Measurements from ENCODE around the gene L1TD1.
"Not testable (repeated sequence)": the region's sequence is repeated elsewhere in the genome, so short reads cannot be mapped to it uniquely, and the experiment has no call there.

Gene L1TD1

DNA sequence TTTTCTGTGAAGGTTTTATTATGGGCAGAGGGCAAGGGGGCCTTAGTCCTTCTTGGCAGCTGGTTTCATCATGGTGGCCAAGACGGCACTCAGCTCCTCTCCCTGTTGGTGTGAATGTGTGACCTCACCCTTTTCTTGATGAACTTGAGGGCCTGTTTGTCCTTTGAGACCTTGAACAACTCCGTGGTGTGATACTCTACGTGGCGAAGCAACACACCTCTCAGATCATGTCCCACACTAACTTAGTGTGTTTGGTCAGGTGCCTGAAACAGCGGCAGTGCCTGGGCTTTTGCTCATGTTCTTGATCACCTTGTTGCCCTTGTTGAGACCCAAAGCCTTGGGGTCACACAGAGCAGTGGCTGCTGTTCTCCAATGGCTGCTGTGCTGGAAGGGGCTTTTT lies 13.4 kb downstream of the L1TD1 start:
- DNase-seq, result no peak

DNA sequence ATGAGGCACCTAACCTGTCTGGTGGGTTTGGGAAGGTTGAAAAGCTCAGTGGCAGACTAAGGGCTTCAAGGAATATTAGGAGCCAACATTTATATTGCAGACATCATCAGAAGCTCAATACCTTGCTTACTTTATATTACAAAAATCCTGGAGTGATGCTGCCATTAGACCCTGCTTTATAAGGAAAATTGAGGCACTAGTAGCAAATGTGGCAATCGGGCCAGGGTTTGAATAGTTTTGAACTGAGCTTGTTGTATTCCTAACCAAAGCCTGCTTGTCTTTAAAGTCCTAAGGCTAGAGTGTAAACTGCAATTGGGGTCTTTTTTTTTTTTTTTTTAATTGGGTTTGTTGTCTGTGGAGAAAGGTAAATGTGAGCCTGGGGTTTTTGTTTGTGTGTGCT lies 14.3 kb downstream of the L1TD1 start:
- no peak for DNase-seq

DNA sequence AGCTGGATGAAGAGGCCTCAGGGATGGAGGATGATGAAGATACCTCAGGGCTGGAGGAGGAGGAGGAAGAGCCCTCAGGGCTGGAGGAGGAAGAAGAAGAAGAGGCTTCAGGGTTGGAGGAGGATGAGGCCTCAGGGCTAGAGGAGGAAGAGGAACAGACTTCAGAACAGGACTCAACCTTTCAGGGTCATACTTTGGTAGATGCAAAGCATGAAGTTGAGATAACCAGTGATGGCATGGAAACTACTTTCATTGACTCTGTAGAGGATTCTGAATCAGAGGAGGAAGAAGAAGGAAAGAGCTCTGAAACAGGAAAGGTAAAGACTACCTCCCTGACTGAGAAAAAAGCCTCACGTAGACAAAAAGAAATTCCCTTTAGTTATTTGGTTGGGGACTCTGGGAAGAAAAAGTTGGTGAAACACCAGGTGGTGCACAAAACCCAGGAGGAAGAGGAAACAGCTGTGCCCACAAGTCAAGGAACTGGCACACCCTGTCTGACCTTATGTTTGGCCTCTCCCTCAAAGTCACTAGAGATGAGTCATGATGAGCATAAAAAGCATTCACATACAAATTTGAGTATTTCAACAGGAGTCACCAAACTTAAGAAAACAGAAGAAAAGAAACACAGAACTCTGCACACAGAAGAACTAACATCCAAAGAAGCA lies 15.4 kb downstream of the L1TD1 start:
- DNase-seq, result no peak

DNA sequence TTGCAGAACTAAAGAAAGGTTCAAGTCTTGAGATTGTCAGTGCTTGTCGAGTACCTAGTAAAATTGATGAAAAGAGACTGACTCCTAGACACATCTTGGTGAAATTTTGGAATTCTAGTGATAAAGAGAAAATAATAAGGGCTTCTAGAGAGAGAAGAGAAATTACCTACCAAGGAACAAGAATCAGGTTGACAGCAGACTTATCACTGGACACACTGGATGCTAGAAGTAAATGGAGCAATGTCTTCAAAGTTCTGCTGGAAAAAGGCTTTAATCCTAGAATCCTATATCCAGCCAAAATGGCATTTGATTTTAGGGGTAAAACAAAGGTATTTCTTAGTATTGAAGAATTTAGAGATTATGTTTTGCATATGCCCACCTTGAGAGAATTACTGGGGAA lies 16.3 kb downstream of the L1TD1 start:
- no peak for DNase-seq

DNA sequence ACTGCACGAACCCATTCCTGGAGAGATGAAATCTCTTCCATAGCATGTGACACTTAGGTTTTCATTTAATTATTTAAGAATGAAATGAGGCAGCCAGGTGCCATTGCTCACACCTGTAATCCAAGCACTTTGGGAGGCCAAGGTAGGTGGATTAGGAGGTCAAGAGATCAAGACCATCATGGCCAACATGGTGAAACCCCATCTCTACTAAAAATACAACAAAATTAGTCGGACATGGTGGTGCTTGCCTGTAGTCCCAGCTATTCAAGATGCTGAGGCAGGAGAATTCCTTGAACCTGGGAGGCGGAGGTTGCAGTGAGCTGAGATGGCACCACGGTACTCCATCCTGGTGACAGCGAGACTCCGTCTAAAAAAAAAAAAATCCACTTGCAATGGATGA lies 17.8 kb downstream of the L1TD1 start:
- DNase-seq, result no peak

DNA sequence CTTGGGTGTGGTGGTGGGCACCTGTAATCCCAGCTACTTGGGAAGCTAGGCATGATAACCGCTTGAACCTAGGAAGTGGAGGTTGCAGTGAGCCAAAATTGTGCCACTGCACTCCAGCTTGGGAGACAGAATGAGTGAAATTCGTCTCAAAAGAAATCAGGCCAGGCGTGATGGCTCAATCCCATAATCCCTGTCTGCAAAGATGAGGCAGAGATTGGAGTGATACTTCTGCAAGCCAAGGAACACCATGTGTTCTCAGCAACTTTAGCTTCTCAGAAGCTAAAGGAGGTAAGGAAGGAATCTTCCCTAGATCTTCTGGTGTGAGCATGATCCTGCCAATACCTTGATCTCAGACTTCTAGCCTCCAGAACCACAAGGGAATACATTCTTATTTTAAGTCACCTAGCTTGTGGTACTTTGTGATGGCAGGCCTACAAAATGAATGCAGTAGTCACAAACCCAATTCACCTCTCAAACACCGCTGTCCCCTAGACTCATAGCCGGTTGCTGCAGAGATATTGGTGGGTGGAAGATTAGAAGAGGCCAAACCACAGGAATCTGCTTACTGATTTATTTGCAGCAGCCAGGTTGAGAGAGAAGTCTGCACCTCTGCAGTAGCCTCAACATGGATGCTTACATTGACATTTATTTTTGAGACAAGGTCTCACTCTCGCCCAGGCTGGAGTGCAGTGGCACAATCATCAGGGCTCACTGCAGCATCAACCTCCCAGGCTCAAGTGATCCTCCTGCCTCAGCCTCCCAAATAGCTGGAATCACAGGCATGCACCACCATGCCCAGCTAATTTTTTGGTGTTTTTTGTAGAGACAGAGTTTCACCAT lies 18.6 kb downstream of the L1TD1 start:
- DNase-seq, result no peak

DNA sequence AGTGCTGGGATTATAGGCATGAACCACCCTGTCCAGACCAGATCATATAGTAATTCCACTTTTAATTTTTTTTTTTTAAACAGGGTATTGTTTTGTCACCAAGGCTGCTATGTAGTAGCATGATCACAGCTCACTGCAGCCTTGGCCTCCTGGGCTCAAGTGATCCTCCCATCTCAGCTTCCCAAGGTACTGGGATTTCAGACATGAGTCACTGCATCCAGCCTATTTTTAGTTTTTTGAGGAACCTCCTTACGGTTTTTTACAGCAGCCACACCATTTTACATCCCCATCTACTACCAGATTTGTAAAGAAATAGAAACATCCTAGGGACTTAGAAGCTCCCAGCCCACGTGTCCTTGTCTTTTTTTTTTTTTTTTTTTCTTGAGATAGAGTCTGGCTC lies 24.0 kb downstream of the L1TD1 start:
- DNase-seq, result no peak

DNA sequence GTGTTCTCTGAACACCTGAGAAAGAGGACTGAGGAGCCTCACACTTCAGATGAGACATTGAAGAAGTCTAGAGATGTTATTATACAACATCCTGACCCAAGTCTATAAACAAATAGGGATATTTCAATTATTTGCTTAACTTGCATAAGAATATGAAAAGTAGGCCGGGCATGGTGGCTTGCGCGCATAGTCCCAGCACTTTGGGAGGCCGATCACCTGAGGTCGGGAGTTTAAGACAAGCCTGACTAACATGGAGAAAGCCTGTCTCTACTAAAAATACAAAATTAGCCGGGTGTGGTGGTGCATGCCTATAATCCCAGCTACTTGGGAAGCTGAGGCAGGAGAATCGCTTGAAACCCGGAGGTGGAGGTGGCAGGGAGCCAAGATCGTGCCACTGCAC lies 25.8 kb downstream of the L1TD1 start:
- not testable (repeated sequence) for DNase-seq

DNA sequence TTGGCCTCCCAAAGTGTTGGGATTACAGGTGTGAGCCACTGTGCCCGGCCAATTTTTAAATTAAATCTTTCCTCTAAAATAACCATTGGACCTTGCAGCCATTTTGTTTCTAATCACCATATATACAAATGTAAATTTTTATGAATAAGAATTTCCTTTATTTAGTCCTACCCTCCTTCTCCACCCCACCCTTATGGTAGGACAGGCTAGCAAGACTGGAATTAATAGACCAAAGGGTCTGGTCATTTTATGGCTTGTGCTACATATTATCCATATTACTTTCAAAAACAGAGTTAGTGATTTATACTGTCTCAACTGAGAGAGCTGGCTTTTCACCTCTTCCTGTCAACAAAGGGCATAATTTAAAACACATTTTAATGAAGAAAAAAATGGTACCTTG lies 26.5 kb downstream of the L1TD1 start:
- no peak for DNase-seq

DNA sequence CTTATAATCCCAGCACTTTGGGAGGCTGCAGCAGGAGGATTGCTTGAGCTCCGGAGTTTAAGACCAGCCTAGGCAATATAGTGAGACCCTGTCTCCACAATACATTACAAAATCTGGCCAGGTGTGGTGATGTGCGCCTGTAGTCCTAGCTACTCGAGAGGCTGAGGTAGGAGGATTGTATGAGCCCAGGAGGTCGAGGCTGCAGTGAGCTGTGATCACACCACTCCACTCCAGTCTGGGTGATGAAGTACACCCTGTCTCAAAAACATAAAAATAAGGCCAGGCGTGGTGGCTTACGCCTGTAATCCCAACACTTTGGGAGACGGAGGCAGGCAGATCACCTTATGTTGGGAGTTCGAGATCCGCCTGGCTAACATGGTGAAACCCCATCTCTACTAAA lies 27.7 kb downstream of the L1TD1 start:
- no peak for DNase-seq

DNA sequence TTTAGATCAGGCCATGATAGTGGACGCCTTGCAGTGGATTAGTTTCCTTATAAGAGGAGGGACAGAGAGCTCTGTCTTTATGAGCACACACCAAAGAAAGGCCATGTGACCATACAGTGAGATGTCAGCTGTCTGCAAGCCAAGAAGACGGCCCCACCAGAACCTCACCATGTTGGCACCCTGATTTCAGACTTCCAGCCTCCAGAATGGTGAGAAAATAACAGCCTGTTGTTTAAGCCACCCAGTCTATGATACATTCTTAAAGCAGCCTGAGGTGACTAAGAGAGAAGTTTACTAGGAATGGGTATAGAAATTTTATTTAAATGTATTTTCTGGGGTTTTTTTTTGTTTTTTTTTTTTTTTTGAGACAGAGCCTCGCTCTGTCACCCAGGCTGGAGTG lies 29.5 kb downstream of the L1TD1 start:
- DNase-seq, result no peak

DNA sequence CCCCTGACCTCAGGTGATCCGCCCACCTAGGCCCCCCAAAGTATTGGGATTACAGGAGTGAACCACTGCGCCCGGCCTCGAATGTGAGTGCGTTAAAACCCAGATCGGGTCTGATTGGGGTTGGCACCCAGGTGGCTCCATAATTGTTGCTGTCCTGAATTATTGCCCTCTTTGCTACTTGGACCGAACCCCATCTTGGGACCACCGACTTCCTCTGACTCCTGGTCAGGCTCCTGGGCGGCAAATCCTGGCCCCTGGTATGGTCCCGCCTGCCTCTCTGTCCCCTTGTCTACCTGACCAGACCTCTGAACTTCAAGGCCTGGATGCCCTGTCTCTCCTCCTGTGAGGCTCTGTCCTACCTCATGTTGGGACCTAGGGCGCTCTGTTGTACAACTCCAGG lies 32.8 kb downstream of the L1TD1 start:
- no peak for DNase-seq

DNA sequence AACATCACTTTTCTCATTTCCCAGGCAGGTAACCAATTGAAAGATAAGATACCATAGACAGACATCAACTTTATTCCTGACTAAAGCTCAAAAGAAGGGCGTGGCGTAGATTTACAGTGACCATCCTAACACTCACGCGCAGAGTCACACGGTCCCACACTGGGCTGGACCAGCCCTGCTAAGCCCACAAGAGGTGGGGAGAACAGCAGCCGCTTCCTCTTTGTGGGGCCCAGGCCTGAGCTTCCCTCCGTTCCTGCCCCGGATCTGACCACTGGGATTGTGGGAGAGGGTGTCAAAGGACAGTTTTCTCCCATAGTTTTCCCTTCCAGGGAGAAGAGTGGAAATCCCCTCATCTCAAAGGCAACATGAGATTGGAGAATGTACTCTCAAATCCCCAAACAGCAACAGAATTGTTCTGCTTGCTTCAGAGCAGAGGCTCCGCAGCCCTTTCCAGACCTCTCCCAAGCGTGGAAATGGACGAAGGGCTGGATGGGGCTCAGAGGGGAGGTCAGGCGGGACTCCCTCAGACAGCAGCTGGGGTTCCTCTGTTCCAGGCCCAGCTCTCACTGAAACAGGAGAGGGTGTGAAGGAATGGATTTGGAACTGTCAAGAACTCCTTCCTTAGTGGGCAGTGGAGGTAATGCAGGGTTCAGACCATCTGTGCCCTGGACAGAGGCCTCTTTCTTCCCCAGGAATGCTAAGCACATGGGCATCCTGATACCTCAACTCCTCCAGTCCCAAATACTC lies 33.7 kb downstream of the L1TD1 start:
- DNase-seq, result no peak

DNA sequence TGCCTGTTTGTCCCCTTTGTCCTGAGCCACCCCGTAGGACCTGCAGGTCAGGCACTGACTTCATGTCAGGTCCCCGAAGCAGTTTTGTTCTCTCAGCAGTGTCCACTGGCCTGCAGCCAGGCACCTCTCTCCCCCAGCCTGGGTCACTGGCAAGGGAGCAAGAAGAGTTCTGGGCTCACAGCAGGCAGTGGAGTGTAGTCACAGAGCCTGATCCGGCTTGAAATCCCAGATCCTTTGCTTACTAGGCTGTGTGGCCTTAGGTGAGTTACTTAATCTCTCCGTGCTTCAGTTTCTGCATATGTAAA lies 34.2 kb downstream of the L1TD1 start:
- DNase-seq, result no peak

DNA sequence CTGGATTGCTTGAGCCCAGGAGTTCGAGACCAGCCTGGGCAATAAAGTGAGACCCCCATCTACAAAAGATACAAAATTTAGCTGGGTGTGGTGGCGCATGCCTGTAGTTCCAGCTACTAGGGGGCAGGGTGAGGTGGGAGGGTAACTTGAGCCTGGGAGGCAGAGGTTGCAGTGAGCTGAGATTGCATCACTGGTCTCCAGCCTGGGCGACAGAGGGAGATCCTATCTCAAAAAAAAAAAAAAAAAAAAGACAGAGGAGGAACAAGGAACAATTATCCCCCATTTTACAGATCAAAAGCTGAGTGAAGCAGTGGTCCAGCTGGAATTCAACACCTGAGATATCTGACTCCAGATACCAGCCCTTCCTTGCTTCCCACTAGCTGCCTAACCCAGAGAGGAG lies 34.8 kb downstream of the L1TD1 start:
- no peak for DNase-seq

DNA sequence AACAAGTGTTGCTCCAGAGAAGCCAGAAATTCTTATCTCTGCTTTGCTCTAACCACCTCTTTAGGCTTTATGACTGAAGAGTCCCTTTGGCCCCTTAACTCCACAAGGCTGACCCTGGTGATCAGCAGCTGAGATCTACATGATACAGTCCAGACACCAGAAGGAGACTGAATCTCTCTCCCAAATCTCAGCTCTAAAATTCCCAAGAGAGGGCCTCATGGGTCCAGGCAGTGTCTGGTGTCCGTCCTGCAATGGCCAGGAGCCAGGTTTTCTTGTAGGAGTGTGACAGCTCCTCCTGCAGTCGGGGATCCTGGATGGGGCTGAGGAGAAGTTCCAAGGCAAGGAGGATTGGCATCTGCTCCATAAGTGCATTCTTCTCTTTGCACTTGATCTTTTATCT lies 35.3 kb downstream of the L1TD1 start:
- DNase-seq, result no peak

DNA sequence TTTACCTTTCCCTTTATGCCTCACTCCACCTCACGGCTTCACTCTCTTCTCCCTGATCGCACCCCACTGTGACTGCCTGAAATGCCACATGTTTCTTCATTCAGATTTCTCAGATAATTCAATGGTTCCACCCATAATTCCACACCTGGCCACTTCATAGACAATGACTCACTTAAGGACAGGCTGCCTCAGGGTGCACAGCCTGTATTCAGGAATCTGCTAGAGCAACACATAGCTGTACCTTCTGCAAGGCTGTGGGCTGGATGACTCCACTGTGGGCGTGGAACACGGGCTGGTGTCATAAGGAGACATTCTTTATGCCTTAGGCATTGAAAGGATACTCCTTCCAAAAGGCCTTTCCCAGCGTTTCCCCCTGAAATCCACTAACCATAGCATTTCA lies 36.1 kb downstream of the L1TD1 start:
- no peak for DNase-seq

DNA sequence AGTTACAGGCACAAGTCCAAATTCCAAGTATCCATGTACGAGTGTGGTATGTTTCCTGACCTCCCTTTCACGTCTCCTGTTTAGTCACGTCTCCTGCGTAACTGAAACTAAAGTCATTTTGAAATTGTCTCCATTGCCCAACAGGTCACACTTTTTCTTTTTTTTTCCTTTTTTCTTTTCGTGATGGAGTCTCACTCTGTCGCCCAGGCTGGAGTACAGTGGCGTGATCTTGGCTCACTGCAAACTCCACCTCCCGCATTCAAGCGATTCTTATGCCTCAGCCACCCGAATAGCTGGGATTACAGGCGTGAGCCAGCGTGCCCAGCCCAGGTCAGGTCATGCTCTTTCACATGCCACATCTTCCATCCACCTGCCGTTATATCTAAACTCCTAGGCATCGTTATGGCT lies 38.2 kb downstream of the L1TD1 start:
- DNase-seq, result no peak

DNA sequence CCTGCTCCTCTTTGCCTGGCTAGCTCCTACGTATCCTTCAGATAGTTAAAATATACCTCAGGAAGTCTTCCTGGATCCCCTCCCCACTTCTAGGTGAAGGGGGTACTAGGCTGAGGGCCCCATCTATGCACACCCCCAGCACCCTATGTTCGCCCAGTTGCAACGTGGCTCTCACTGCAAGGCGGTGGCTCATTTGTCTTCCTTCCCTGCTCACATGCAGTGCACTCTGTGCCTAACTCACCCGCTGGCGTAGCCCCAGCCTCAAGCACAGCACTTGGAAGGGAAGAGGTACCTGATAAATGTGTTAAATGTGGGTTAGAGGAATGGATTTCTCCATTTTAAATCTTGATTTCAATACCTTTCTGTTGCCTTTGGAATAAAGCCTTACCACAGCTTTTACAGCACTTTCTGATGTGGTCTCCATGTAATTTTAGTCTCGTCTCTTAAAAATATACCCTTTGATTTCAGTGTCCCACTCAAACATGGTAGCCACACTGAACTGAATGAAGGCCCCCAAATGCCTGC lies 39.3 kb downstream of the L1TD1 start:
- no peak for DNase-seq

DNA sequence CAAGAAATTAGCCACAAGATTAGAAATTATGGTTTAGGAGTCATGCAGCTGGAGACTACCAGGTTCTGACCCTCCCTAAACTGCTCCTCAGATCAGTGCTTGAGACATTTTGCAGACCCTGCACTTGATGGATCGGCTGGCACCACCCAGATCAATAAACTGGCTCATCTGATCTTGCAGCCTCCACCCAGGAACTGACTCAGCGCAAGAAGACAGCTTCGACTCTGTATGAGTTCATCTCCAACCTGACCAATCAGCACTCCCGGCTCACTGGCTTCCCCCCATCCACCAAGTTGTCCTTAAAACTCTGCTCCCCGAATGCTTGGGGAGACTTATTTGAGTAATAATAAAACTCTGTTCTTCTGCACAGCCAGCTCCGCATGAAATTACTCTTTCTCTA lies 40.0 kb downstream of the L1TD1 start:
- DNase-seq, result no peak

DNA sequence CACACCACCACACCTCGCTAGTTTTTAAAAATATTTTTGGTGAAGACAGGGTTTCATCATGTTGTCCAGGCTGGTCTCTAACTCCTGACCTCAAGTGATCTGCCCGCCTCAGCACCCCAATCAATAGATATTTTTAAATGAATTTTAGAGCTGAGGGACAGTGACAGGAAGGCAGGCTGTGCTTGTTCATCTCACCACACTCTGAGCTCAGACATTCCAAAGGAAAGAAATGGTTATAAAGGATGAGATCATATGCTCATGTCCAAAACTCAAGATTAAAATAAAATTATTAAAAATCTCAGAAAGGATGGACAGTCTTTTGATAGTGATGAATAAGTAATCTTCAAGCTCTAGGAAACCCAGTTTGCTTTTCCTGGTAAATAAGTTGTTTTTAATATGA lies 40.9 kb downstream of the L1TD1 start:
- no peak for DNase-seq

DNA sequence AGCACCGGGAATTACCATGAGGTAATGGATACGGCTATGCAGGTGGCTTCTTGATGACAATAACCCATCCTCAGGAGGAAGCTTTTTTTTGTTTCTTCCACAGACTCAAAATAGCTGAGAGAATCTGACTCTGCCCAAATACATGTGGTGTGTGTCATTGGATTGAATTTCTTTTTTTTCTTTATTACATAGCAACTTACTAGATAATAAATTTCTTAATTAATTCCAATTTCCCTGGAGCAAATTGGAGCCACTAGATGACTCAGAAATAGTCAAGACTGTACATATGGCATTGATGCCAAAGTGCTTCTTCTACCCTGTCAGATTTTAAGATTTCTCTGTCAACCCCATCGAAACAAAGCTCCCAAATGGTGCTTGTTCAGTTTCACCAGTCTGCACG lies 42.7 kb downstream of the L1TD1 start:
- no peak for DNase-seq

DNA sequence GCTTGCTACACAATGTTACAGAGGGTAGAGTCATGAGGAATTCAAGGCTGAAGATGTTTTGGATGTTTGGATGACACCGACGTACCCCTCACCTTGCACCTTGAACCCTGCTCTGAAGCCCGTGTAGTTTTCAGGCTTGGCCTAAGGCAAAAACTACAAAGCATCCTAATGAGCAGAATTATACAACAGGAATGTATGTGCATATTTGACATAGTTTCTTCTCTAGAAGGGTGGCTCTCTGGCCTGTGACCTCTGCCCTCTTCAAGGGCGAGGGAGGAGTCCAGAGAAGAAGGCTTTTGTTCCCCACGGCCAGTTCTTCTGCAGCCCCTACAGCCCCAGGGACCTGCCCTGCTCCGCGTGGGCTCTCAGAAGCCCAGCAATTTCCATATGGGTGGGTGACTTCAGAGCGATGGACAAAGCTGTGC lies 43.3 kb downstream of the L1TD1 start:
- no peak for DNase-seq

DNA sequence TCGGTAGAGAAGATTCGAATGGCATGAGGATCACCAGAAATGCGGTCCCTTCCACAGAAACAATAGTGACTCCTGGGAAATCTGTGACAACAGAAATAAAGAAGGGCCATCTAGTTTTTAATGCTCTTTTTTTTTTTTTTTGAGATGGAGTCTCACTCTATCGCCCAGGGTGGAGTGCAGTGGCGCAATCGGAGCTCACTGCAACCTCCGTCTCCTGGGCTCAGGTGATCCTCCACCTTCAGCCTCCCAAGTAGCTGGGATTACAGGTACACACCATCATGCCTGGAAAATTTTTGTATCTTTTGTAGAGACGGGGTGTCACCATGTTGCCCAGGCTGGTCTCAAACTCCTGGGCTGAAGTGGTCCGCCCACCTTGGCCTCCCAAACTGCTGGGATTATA lies 43.9 kb downstream of the L1TD1 start:
- no peak for DNase-seq
